Activated T-helper 17 cell treated with anti-CD3 and anti-CD28 coated beads, Interleukin-2, amount 50 U/mL, for 72 hours (primary cell): ENCODE results near the gene TRPM1. TPM values are rescaled to one million over a fixed set of nuclear protein-coding genes. Genes with fewer than 3 reads are reported as not detected.

Experiments used
- ATAC-seq: fragments of 150-1000 bp; cut with Tn5 transposase; replicated peaks from 2 replicates; pipeline ENCODE4 v1.10.0; 2021; ENCODE audit warnings: mild to moderate bottlenecking, moderate library complexity
- H3K27ac Mint-ChIP-seq: one replicate; pipeline ENCODE4 v1.8.0; 2022; ENCODE audit warnings: mixed read lengths
- H3K27me3 Mint-ChIP-seq: one replicate; pipeline ENCODE4 v1.8.0; 2022; ENCODE audit warnings: mixed read lengths
- H3K36me3 Mint-ChIP-seq: one replicate; pipeline ENCODE4 v1.8.0; 2022; ENCODE audit warnings: low read depth, mild to moderate bottlenecking, mixed read lengths
- H3K4me1 Mint-ChIP-seq: one replicate; pipeline ENCODE4 v1.8.0; 2022; ENCODE audit warnings: mixed read lengths
- H3K4me3 Mint-ChIP-seq: one replicate; pipeline ENCODE4 v1.8.0; 2022; ENCODE audit warnings: mild to moderate bottlenecking, mixed read lengths
- H3K9me3 Mint-ChIP-seq: one replicate; pipeline ENCODE4 v1.8.0; 2022; ENCODE audit warnings: mixed read lengths
- total RNA-seq, 2 donors: library from RNA; stranded (reverse); gene quantifications; one replicate each; pipeline ENCODE4 v1.2.3, GENCODE V29; 2022

TRPM1 gene
- total RNA-seq, 2 donors from 2014 or later, result not detected

- Mint-ChIP-seq H3K4me3 (no peak overlapping the region), H3K36me3 (no peaks in the 10 kb centered on the region), H3K4me1 (no peaks in the 10 kb centered on the region), H3K27me3 (peaks cover 26% of the 10 kb centered on the region), H3K27ac (no peak overlapping the region), H3K9me3 (peaks cover 6% of the 10 kb centered on the region)
- no peak for ATAC-seq
These were observed 40.9 kb downstream of the TRPM1 start for GRCh38 chr15:31060429-31061140.

- no peak for ATAC-seq
- Mint-ChIP-seq H3K27me3 (peaks cover 23% of the 10 kb centered on the region), H3K9me3 (peaks cover 6% of the 10 kb centered on the region), H3K4me3 (no peak overlapping the region), H3K27ac (no peak overlapping the region), H3K36me3 (no peaks in the 10 kb centered on the region), H3K4me1 (no peaks in the 10 kb centered on the region)
These were observed 43.1 kb downstream of the TRPM1 start for GRCh38 chr15:31058236-31058962.

DNA sequence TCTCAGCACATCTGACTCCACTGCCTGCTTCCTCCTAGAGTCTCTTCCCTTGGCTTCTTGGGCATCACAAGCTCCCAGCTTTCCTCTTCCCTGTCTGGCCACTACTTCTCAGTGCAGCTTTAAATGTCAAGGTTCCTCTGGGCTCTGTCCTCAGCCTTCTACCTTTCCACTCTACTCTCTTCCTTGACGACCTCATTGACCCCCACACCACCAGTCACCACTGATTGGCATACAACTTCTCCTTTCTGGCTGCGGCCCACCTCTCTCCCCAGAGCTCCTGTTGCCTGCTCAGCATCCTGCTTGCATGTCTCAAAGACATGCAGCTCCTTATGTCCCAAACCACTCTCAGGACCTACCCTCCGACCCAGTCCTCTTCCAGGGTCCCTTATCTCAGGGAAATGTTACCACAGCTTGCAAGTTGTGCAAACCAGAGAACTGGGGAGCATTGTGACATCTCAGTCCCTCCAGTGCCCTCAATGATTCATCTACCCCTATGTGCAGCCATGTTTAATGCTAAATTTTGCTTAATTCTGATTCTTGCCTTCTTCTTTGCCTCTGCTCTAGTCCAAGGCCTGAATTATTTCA is 49.9 kb downstream of the TRPM1 start:
- Mint-ChIP-seq H3K9me3 (no peaks in the 10 kb centered on the region), H3K4me1 (peaks cover 5% of the 10 kb centered on the region), H3K27ac (no peak overlapping the region), H3K27me3 (peaks cover 6% of the 10 kb centered on the region), H3K4me3 (no peak overlapping the region), H3K36me3 (no peaks in the 10 kb centered on the region)
- no peak for ATAC-seq

DNA sequence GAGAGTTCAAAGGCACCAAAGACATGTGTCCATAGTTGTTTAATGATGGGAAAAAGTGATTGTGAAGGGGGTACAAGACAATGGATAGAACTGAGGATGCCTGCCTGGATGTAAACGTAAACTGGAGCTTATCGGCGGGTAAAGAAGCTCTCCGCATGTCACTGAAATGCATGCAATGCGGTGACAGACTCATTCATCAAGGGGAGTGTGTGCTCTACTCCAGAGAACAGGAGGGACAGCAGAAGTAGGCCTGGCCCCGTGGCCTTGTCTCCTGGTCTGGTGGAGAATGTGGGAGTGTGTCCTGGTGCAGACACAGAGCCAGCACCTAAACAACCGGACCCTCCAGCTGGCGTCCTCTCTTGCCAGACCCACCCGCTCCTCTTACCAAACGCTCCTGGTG is 50.6 kb downstream of the TRPM1 start:
- Mint-ChIP-seq H3K4me1 (peaks cover 5% of the 10 kb centered on the region), H3K27me3 (peaks cover 11% of the 10 kb centered on the region), H3K27ac (no peak overlapping the region), H3K36me3 (no peaks in the 10 kb centered on the region), H3K9me3 (no peaks in the 10 kb centered on the region), H3K4me3 (no peak overlapping the region)
- no peak for ATAC-seq

DNA sequence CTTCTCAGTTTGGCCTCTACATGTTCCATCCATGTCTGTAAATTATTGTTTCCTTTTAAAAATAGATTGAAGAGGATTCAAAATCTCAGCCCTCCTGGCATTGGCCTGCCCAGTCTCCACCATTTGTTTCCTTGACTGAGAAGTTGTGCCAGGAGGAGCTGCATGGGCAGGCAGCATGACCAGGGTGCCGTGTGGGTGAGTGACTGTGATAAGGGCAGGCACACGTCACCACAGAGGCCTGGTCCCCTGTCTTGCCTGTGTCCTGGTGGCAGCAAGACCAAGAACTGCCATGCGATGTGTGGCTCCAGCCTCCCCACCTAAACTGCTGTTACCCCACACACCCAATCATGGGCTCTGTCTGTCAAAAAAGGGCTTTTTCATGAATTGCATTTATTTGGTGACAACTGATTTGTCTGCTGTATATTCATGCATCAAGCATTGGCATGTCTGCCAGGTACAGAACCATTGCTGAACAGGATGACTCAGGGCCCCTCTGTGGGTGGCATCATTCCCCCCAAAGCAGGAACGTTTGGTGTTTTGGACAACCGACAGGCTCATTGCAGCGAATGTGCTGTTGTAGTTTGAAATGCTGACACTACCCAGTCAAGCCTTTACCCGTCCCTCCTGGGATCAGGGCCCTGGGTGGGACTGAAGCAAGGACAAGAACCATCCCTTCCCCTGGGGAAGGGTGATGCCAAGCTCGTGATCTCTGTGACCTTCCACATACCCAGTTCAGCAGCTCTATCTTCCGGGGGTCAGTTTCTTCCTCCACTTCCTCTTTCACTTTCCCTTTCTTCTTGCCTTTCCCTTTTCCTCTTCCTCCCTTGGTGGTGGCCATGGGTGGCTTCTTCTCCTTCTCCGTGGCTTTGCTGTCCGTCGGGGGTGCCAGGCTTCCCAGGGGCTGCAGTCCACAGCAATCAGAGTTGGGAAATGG is 51.6 kb downstream of the TRPM1 start:
- Mint-ChIP-seq H3K27me3 (peaks cover 11% of the 10 kb centered on the region), H3K9me3 (no peaks in the 10 kb centered on the region), H3K36me3 (no peaks in the 10 kb centered on the region), H3K27ac (peak overlapping the region; percentile 32), H3K4me1 (peaks cover 5% of the 10 kb centered on the region), H3K4me3 (no peak overlapping the region)
- no peak for ATAC-seq

DNA sequence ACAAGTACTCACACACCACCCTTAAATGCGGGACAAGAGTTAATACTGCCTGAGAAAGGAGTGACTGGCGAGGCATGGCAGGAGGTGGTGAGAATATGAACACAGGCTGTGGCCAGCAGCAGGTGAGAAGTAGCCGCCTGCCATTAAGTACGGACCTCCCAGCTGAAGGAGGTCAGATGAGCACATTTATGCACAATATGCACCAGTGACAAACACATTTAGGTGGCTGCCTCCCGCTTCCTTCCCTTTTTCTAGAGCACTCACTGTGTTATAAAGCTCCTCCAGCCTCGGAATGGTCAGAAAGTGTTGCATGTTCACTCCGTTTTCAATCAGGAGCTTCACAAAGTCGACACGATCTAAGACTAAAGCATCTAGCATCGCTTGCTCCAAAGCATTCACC is 52.4 kb downstream of the TRPM1 start:
- no peak overlapping the region for H3K27ac Mint-ChIP-seq
- H3K36me3 Mint-ChIP-seq, result no peaks in the 10 kb centered on the region
- ATAC-seq, result no peak
- H3K9me3 Mint-ChIP-seq, result no peaks in the 10 kb centered on the region
- peaks cover 5% of the 10 kb centered on the region for H3K4me1 Mint-ChIP-seq
- no peak overlapping the region for H3K4me3 Mint-ChIP-seq
- peaks cover 11% of the 10 kb centered on the region for H3K27me3 Mint-ChIP-seq

- Mint-ChIP-seq H3K9me3 (no peaks in the 10 kb centered on the region), H3K27me3 (peaks cover 12% of the 10 kb centered on the region), H3K4me3 (no peak overlapping the region), H3K27ac (no peak overlapping the region), H3K36me3 (no peaks in the 10 kb centered on the region), H3K4me1 (peaks cover 5% of the 10 kb centered on the region)
- ATAC-seq, result no peak
These were observed 54.1 kb downstream of the TRPM1 start for GRCh38 chr15:31047437-31047836.

GRCh38 chr15:31046759-31047359 is 54.7 kb downstream of the TRPM1 start:
- Mint-ChIP-seq H3K27me3 (peaks cover 18% of the 10 kb centered on the region), H3K27ac (no peak overlapping the region), H3K4me3 (no peak overlapping the region), H3K36me3 (no peaks in the 10 kb centered on the region), H3K9me3 (no peaks in the 10 kb centered on the region), H3K4me1 (peaks cover 5% of the 10 kb centered on the region)
- no peak for ATAC-seq

GRCh38 chr15:31045606-31046005 is 55.9 kb downstream of the TRPM1 start:
- H3K36me3 Mint-ChIP-seq, result no peaks in the 10 kb centered on the region
- no peak for ATAC-seq
- no peak overlapping the region for H3K27ac Mint-ChIP-seq
- no peaks in the 10 kb centered on the region for H3K9me3 Mint-ChIP-seq
- H3K4me3 Mint-ChIP-seq, result no peak overlapping the region
- peaks cover 4% of the 10 kb centered on the region for H3K4me1 Mint-ChIP-seq
- H3K27me3 Mint-ChIP-seq, result peaks cover 16% of the 10 kb centered on the region

DNA sequence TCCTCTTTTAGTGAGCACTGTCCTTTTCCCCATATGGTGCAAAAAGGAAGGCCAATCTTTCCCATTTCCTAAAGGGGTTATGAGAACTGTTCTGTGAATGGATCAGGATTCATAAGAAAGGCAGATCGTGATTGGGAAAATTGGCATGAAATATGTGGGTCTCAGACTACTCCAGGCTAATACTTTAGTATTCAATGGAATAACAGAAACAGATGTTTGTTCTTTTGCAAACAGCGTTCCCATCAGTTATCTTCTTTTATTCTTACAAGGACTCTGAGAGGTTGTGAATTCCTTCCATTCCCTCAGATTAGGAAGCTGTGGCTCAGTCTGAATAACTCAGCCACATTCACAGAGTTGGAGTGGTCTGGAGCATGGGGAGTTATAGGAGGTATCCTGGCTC is 58.8 kb downstream of the TRPM1 start:
- Mint-ChIP-seq H3K4me1 (no peaks in the 10 kb centered on the region), H3K4me3 (no peak overlapping the region), H3K36me3 (no peaks in the 10 kb centered on the region), H3K27me3 (peaks cover 13% of the 10 kb centered on the region), H3K9me3 (no peaks in the 10 kb centered on the region), H3K27ac (no peak overlapping the region)
- ATAC-seq, result no peak

GRCh38 chr15:31041610-31042009 is 59.9 kb downstream of the TRPM1 start:
- Mint-ChIP-seq H3K4me3 (no peak overlapping the region), H3K27me3 (peaks cover 15% of the 10 kb centered on the region), H3K36me3 (no peaks in the 10 kb centered on the region), H3K27ac (no peak overlapping the region), H3K4me1 (no peaks in the 10 kb centered on the region), H3K9me3 (no peaks in the 10 kb centered on the region)
- no peak for ATAC-seq

- H3K4me1 Mint-ChIP-seq, result no peaks in the 10 kb centered on the region
- ATAC-seq, result no peak
- H3K4me3 Mint-ChIP-seq, result no peak overlapping the region
- H3K27ac Mint-ChIP-seq, result no peak overlapping the region
- no peaks in the 10 kb centered on the region for H3K36me3 Mint-ChIP-seq
- no peaks in the 10 kb centered on the region for H3K9me3 Mint-ChIP-seq
- peaks cover 10% of the 10 kb centered on the region for H3K27me3 Mint-ChIP-seq
These were observed 60.9 kb downstream of the TRPM1 start for GRCh38 chr15:31040611-31041010.

GRCh38 chr15:31039961-31040360 is 61.6 kb downstream of the TRPM1 start:
- Mint-ChIP-seq H3K9me3 (no peaks in the 10 kb centered on the region), H3K27ac (no peak overlapping the region), H3K27me3 (peaks cover 10% of the 10 kb centered on the region), H3K4me1 (no peaks in the 10 kb centered on the region), H3K36me3 (no peaks in the 10 kb centered on the region), H3K4me3 (no peak overlapping the region)
- no peak for ATAC-seq
